Measurements from ENCODE around the gene PACC1.

GRCh38 chr1:212396638-212397037 is 18.0 kb downstream of the PACC1 start:
- no peak for TF ChIP-seq MAX (IDR thresholded peaks at IDR 0.05; ENCODE audit: insufficient read depth, insufficient read length)
- no peak for TF ChIP-seq CTCF (IDR thresholded peaks at IDR 0.05; ENCODE audit: extremely low read depth in 1 of 2, insufficient read depth in 1 of 2, low read depth in 1 of 2, low read length in 2 of 2)
- TF ChIP-seq POLR2AphosphoS5 (IDR thresholded peaks at IDR 0.05; ENCODE audit: insufficient read depth, low read depth, low read length), result no peak
- TF ChIP-seq EZH2 (IDR thresholded peaks at IDR 0.05; ENCODE audit: borderline replicate concordance, low read depth, low read length, severe bottlenecking), result no peak
- no peak for TF ChIP-seq FOS (IDR thresholded peaks at IDR 0.05; ENCODE audit: borderline replicate concordance, insufficient read depth, low read length)
- TF ChIP-seq POLR2A (IDR thresholded peaks at IDR 0.05; ENCODE audit: low read depth, low read length), result no peak
